Testis (tissue), 2 donors: ENCODE measurements around the gene NCS1.

Experiments
- POLR2A ChIP-seq: fragments of 450-650 bp; IDR thresholded peaks from one replicate; pipeline ENCODE4 v1.6.1; 2017; ENCODE audit warnings: antibody characterized with exemption, mild to moderate bottlenecking, moderate library complexity
- TF ChIP-seq, protein P1 (sequence below), 3 experiments: fragments of 450-650 bp in 2 of 3; fragments of 200-600 bp in 1 of 3; sonication (generic) in 1 of 3; IDR thresholded peaks; one replicate each; pipeline ENCODE4 v1.5.1; 2016 to 2019; ENCODE audit warnings: antibody characterized with exemption in 3 of 3, mild to moderate bottlenecking in 2 of 3, moderate library complexity in 1 of 3

DNA sequence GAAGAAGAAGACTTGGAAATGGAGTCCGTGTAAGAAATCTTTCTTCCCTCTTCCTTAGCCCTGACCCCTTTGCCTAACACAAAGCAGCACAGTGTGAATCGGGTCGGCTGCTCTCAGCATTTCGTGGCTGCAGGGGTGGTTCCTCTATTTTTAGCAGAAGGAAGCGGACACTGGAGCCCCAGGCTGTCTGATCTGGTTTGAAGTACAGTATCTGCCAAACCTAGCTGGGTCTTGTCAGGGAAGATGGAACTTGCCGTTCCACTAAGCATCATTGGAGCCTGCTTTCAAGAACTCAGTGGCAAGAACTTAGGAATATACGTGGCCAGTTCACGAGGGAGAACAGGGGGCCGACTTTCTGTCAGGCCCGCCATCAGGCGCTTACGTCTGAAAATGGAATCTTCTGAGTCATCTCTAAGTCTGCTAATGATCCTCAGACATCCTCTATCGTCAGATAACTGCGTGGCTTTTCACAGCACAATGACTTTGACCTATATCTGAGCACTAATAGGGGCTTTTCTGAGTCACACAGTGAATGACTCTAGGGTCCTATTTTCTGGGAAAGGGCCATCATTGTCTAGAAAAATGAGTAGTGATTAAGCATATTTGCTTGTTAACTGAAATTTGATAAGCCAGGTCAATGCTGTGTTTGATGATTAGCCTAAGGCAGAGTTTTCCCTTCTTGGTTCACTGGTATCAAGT is 43.3 kb upstream of the NCS1 start:
- TF ChIP-seq, protein P1, sequence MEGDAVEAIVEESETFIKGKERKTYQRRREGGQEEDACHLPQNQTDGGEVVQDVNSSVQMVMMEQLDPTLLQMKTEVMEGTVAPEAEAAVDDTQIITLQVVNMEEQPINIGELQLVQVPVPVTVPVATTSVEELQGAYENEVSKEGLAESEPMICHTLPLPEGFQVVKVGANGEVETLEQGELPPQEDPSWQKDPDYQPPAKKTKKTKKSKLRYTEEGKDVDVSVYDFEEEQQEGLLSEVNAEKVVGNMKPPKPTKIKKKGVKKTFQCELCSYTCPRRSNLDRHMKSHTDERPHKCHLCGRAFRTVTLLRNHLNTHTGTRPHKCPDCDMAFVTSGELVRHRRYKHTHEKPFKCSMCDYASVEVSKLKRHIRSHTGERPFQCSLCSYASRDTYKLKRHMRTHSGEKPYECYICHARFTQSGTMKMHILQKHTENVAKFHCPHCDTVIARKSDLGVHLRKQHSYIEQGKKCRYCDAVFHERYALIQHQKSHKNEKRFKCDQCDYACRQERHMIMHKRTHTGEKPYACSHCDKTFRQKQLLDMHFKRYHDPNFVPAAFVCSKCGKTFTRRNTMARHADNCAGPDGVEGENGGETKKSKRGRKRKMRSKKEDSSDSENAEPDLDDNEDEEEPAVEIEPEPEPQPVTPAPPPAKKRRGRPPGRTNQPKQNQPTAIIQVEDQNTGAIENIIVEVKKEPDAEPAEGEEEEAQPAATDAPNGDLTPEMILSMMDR (IDR thresholded peaks at IDR 0.05), result no peak
- TF ChIP-seq POLR2A, result no peak
